Liver (tissue), 9 donors: ENCODE measurements around the gene KCNIP1. TPM values are rescaled to one million over a fixed set of nuclear protein-coding genes. Genes with fewer than 3 reads are reported as not detected.

ENCODE experiments used
- DNase-seq: peaks from one replicate; pipeline ENCODE4 v3.0.0-alpha.2; 2017; ENCODE audit warnings: low spot score
- H3K27ac ChIP-seq, 2 donors: one replicate each; pipeline ENCODE4 v1.7.0; 2013; ENCODE audit warnings: inconsistent platforms in 2 of 2, low read length in 2 of 2, control low read depth in 1 of 2, low read depth in 1 of 2, mild to moderate bottlenecking in 1 of 2
- H3K27me3 ChIP-seq, 4 donors: one replicate each; pipeline versions ENCODE4 v1.6.1 to v1.7.0; 2013; ENCODE audit warnings: low read length in 3 of 4, inconsistent platforms in 1 of 4, mild to moderate bottlenecking in 1 of 4, moderate library complexity in 1 of 4; ENCODE audit not compliant: control insufficient read depth in 4 of 4, insufficient read depth in 4 of 4
- H3K36me3 ChIP-seq, 4 donors: one replicate each; pipeline versions ENCODE4 v1.6.1 to v1.7.0; 2013; ENCODE audit warnings: low read length in 3 of 4, mild to moderate bottlenecking in 3 of 4, low read depth in 1 of 4, moderate library complexity in 1 of 4; ENCODE audit not compliant: control insufficient read depth in 4 of 4, insufficient read depth in 3 of 4
- H3K4me1 ChIP-seq, 4 donors: one replicate each; pipeline versions ENCODE4 v1.6.1 to v1.7.0; 2013; ENCODE audit warnings: low read length in 3 of 4, mild to moderate bottlenecking in 3 of 4, moderate library complexity in 1 of 4; ENCODE audit not compliant: control insufficient read depth in 4 of 4, insufficient read depth in 4 of 4
- H3K4me3 ChIP-seq, 3 donors: one replicate each; pipeline versions ENCODE4 v1.6.1 to v1.7.0; 2013; ENCODE audit warnings: low read length in 3 of 3, control low read depth in 1 of 3, low read depth in 1 of 3, mild to moderate bottlenecking in 1 of 3
- H3K9ac ChIP-seq, 2 donors: one replicate each; pipeline ENCODE4 v1.7.0; 2013; ENCODE audit warnings: low read length in 2 of 2, mild to moderate bottlenecking in 2 of 2, moderate library complexity in 2 of 2, control low read depth in 1 of 2, low read depth in 1 of 2
- H3K9me3 ChIP-seq, 4 donors: one replicate each; pipeline versions ENCODE4 v1.6.1 to v1.7.0; 2013; ENCODE audit warnings: low read length in 3 of 4; ENCODE audit not compliant: control insufficient read depth in 4 of 4
- ATF3 ChIP-seq: IDR thresholded peaks from 2 replicates; pipeline ENCODE4 v1.6.1; 2016; ENCODE audit warnings: antibody characterized with exemption
- EGR1 ChIP-seq, 2 donors: IDR thresholded peaks; 2 replicates each; pipeline ENCODE4 v1.6.1; 2016 to 2018; ENCODE audit warnings: antibody characterized with exemption in 2 of 2, low read depth in 2 of 2
- HNF4G ChIP-seq: IDR thresholded peaks from 2 replicates; pipeline ENCODE4 v1.6.1; 2016; ENCODE audit warnings: antibody characterized with exemption
- JUND ChIP-seq, 2 donors: IDR thresholded peaks; 2 replicates each; pipeline ENCODE4 v1.6.1; 2016; ENCODE audit warnings: antibody characterized with exemption in 2 of 2
- MAX ChIP-seq: IDR thresholded peaks from 2 replicates; pipeline ENCODE4 v1.6.1; 2016; ENCODE audit warnings: antibody characterized with exemption
- NR2F2 ChIP-seq: IDR thresholded peaks from 2 replicates; pipeline ENCODE4 v1.6.1; 2016; ENCODE audit warnings: antibody characterized with exemption
- RAD21 ChIP-seq, 2 donors: IDR thresholded peaks; 2 replicates each; pipeline ENCODE4 v1.6.1; 2016; ENCODE audit warnings: antibody characterized with exemption in 2 of 2, mild to moderate bottlenecking in 2 of 2
- REST ChIP-seq: IDR thresholded peaks from 2 replicates; pipeline ENCODE4 v1.6.1; 2016; ENCODE audit warnings: antibody characterized with exemption, mild to moderate bottlenecking
- RXRA ChIP-seq, 2 donors: IDR thresholded peaks; 2 replicates each; pipeline ENCODE4 v1.6.1; 2017 to 2018; ENCODE audit warnings: antibody characterized with exemption in 2 of 2, mild to moderate bottlenecking in 1 of 2
- SP1 ChIP-seq: IDR thresholded peaks from 2 replicates; pipeline ENCODE4 v1.6.1; 2018; ENCODE audit warnings: antibody characterized with exemption, mild to moderate bottlenecking
- ZBTB33 ChIP-seq: IDR thresholded peaks from 2 replicates; pipeline ENCODE4 v1.6.1; 2016; ENCODE audit warnings: antibody characterized with exemption
- WGBS: extraction: QIAGEN DNeasy Blood & Tissue Kit; methylation state at CpG from one replicate; pipeline ENCODE4 v1.1.7; 2013; 5-methylcytosine and 5-hydroxymethylcytosine counted together
- polyA plus RNA-seq, 2 donors: library from polyadenylated mRNA; stranded (reverse) in 1 of 2; unstranded in 1 of 2; fragments of 200-250 nt in 1 of 2; fragments of >200 nt in 1 of 2; fragmentation: Nextera tagmentation in 1 of 2; extraction: Ambion mirVana in 1 of 2; gene quantifications; one replicate each; pipeline versions ENCODE4 v1.2.1 to v1.2.3, GENCODE V29; 2013 to 2015
- total RNA-seq, 2 donors: library from RNA; depleted of rRNA; stranded (reverse); fragments of >200 nt; gene quantifications; one replicate each; pipeline ENCODE4 v1.2.3, GENCODE V29; 2014
- donor health status: healthy.
- donor health status: healthy.
- donor health status: healthy.
- donor health status: healthy.
- donor health status: healthy.

Gene KCNIP1
- total and polyA plus RNA-seq, 4 donors, result 0.08 to 0.23 TPM; not detected in 2

GRCh38 chr5:170678811-170679210, 175.0 kb downstream of the KCNIP1 start:
- Histone ChIP-seq H3K4me1 (peaks cover 0 to 4% (median 0%) of the 10 kb centered on the region in 4 donors), H3K27me3 (peaks cover 0 to 16% (median 3%) of the 10 kb centered on the region in 4 donors), H3K9me3 (no peaks in the 10 kb centered on the region), H3K4me3 (no peak overlapping the region), H3K36me3 (no peaks in the 10 kb centered on the region), H3K9ac (no peak overlapping the region), H3K27ac (no peak overlapping the region)
- WGBS, result 84% methylated on average over 2 of the region's 2 CpGs
- TF ChIP-seq HNF4G, result no peak
- no peak for DNase-seq

- H3K4me1 ChIP-seq, result peaks cover 0 to 4% (median 0%) of the 10 kb centered on the region in 4 donors
- H3K9me3 ChIP-seq, result no peaks in the 10 kb centered on the region
- H3K27ac ChIP-seq, result no peak overlapping the region
- no peaks in the 10 kb centered on the region for H3K36me3 ChIP-seq
- 4% methylated on average over 28 of the region's 28 CpGs for WGBS
- DNase-seq, result peak; percentile 54
- H3K4me3 ChIP-seq, result no peak overlapping the region
- H3K9ac ChIP-seq, result no peak overlapping the region
- no peak for TF ChIP-seq RXRA (IDR thresholded peaks at IDR 0.05)
- TF ChIP-seq REST, result peak; percentile 99
- peaks cover 0 to 19% (median 4%) of the 10 kb centered on the region in 4 donors for H3K27me3 ChIP-seq
These were observed 177.2 kb downstream of the KCNIP1 start for GRCh38 chr5:170681013-170681433.

- TF ChIP-seq NR2F2 (no peak), JUND (IDR thresholded peaks at IDR 0.05) (no peak), REST (no peak), HNF4G (no peak), EGR1 (IDR thresholded peaks at IDR 0.05; ENCODE audit: low read depth in 2 of 2) (no peak), ZBTB33 (no peak), RAD21 (IDR thresholded peaks at IDR 0.05) (no peak), SP1 (no peak), MAX (no peak), ATF3 (no peak)
- no peak for DNase-seq
- Histone ChIP-seq H3K27me3 (peaks cover 0 to 23% (median 5%) of the 10 kb centered on the region in 4 donors), H3K27ac (no peak overlapping the region), H3K9me3 (no peaks in the 10 kb centered on the region), H3K4me3 (no peak overlapping the region), H3K36me3 (peaks cover 0 to 1% (median 0%) of the 10 kb centered on the region in 4 donors), H3K9ac (no peak overlapping the region), H3K4me1 (no peaks in the 10 kb centered on the region)
- WGBS, result 19% methylated on average over 4 of the region's 4 CpGs
These were observed 187.8 kb downstream of the KCNIP1 start for GRCh38 chr5:170691657-170692056.
